Measurements from ENCODE around the gene EXOSC10. TPM values are rescaled to one million over a fixed set of nuclear protein-coding genes. Genes with fewer than 3 reads are reported as not detected.

The EXOSC10 gene
- total RNA-seq, 1 experiment from 2014 or later = 57.7 TPM

GRCh38 chr1:11057477-11057876 is 42.2 kb downstream of the EXOSC10 start:
- H3K9me3 ChIP-seq (ENCODE audit: insufficient read depth, low read depth) = no peaks in the 10 kb centered on the region
- CTCF ChIA-PET = interaction anchor here (0.7 kb wide), 1 partner anchor 709 kb away, joined by 3 read pairs; no protein-coding TSS in a partner anchor
- POLR2A ChIA-PET (ENCODE audit: unreplicated experiment) = no interaction called here
- BruUV-seq (replicated peaks) = no TSS peak
- no peak for DNase-seq
- no peaks in the 10 kb centered on the region for H3F3A ChIP-seq (ENCODE audit: insufficient read depth, low read depth)
- no peaks in the 10 kb centered on the region for H4K20me1 ChIP-seq (ENCODE audit: insufficient read depth)
- intact Hi-C loops (cut with micrococcal nuclease; ENCODE audit: unreplicated experiment) = no loop called here
- H3K4me3 ChIP-seq = no peak overlapping the region
- H3K79me2 ChIP-seq (ENCODE audit: low read depth) = peaks cover 14% of the 10 kb centered on the region
- no peak overlapping the region for H3K27ac ChIP-seq
- H3K4me2 ChIP-seq = no peak overlapping the region
- H3K4me1 ChIP-seq (replicated peaks; ENCODE audit: insufficient read depth) = no peaks in the 10 kb centered on the region
- H3K9me2 ChIP-seq (ENCODE audit: insufficient read depth) = no peaks in the 10 kb centered on the region
- H2AFZ ChIP-seq = no peak overlapping the region
- H3K27me3 ChIP-seq (ENCODE audit: insufficient read depth, low read depth) = no peaks in the 10 kb centered on the region
- TF ChIP-seq CTCF (conservative IDR thresholded peaks at IDR 0.05) = no peak
- no peak for TF ChIP-seq EZH2 (IDR thresholded peaks at IDR 0.05; ENCODE audit: low read depth)
- no peaks in the 10 kb centered on the region for H3K36me3 ChIP-seq (ENCODE audit: low read depth)

- Histone ChIP-seq H3F3A (ENCODE audit: insufficient read depth, low read depth) (no peaks in the 10 kb centered on the region), H3K27ac (no peak overlapping the region), H3K4me1 (replicated peaks; ENCODE audit: insufficient read depth) (no peaks in the 10 kb centered on the region), H3K36me3 (ENCODE audit: low read depth) (no peaks in the 10 kb centered on the region), H3K4me2 (no peak overlapping the region), H3K4me3 (no peak overlapping the region), H3K79me2 (ENCODE audit: low read depth) (peaks cover 13% of the 10 kb centered on the region), H3K9me3 (ENCODE audit: insufficient read depth, low read depth) (no peaks in the 10 kb centered on the region), H4K20me1 (ENCODE audit: insufficient read depth) (no peaks in the 10 kb centered on the region), H3K27me3 (ENCODE audit: insufficient read depth, low read depth) (no peaks in the 10 kb centered on the region), H2AFZ (no peak overlapping the region), H3K9me2 (ENCODE audit: insufficient read depth) (no peaks in the 10 kb centered on the region)
- no peak for TF ChIP-seq CTCF (conservative IDR thresholded peaks at IDR 0.05)
- TF ChIP-seq EZH2 (IDR thresholded peaks at IDR 0.05; ENCODE audit: low read depth) = no peak
- intact Hi-C loops (cut with micrococcal nuclease; ENCODE audit: unreplicated experiment) = no loop called here
- DNase-seq = no peak
- CTCF ChIA-PET = no interaction called here
- POLR2A ChIA-PET (ENCODE audit: unreplicated experiment) = no interaction called here
- BruUV-seq (replicated peaks) = no TSS peak
These were observed 43.2 kb downstream of the EXOSC10 start for GRCh38 chr1:11056504-11056903.

GRCh38 chr1:11055676-11056075 is 44.0 kb downstream of the EXOSC10 start:
- Histone ChIP-seq H3K4me2 (no peak overlapping the region), H3K4me1 (replicated peaks; ENCODE audit: insufficient read depth) (no peaks in the 10 kb centered on the region), H3K79me2 (ENCODE audit: low read depth) (peaks cover 11% of the 10 kb centered on the region), H3K27ac (no peak overlapping the region), H3K9me2 (ENCODE audit: insufficient read depth) (no peaks in the 10 kb centered on the region), H3K27me3 (ENCODE audit: insufficient read depth, low read depth) (no peaks in the 10 kb centered on the region), H3F3A (ENCODE audit: insufficient read depth, low read depth) (no peaks in the 10 kb centered on the region), H4K20me1 (ENCODE audit: insufficient read depth) (no peaks in the 10 kb centered on the region), H3K36me3 (ENCODE audit: low read depth) (no peaks in the 10 kb centered on the region), H2AFZ (no peak overlapping the region), H3K4me3 (no peak overlapping the region), H3K9me3 (ENCODE audit: insufficient read depth, low read depth) (no peaks in the 10 kb centered on the region)
- BruUV-seq (replicated peaks) = no TSS peak
- POLR2A ChIA-PET (ENCODE audit: unreplicated experiment) = no interaction called here
- CTCF ChIA-PET = no interaction called here
- intact Hi-C loops (cut with micrococcal nuclease; ENCODE audit: unreplicated experiment) = no loop called here
- TF ChIP-seq CTCF (conservative IDR thresholded peaks at IDR 0.05) = no peak
- TF ChIP-seq EZH2 (IDR thresholded peaks at IDR 0.05; ENCODE audit: low read depth) = no peak
- no peak for DNase-seq

Measured in PC-9 (cell line).